AG10803 (cell line): ENCODE measurements around the gene CYP27A1.

Source experiments
- DNase-seq: peaks from one replicate; pipeline ENCODE4 v3.0.0; 2010; ENCODE audit warnings: low read depth
- H3K4me3 ChIP-seq: 2 replicates; pipeline ENCODE4 v1.5.1; 2011; ENCODE audit warnings: mild to moderate bottlenecking, low read length, control low read depth
- CTCF ChIP-seq: conservative IDR thresholded peaks from 2 replicates; pipeline ENCODE4 v1.5.1; 2011; ENCODE audit warnings: mild to moderate bottlenecking, low read length, control low read depth, inconsistent platforms

CYP27A1 gene

DNA sequence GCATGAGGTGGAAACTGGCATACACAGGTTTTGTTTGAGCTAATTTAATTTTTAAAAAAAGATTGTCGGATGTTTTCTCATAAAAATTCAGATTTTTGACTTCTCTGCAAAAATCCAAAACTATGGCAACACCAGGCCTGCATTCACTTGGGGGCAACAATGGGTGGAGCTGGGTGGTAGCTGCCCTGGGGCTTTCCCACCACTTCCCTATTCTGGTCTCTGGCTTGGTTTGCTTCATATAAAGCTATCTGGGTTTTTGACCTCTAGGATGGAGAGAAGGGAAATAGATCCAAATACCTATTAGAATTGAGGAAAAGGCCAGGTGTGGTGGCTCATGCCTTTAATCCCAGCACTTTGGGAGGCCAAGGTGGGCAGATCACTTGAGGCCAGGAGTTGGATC lies 5.5 kb upstream of the CYP27A1 start:
- no peak overlapping the region for H3K4me3 ChIP-seq
- no peak for TF ChIP-seq CTCF
- no peak for DNase-seq

DNA sequence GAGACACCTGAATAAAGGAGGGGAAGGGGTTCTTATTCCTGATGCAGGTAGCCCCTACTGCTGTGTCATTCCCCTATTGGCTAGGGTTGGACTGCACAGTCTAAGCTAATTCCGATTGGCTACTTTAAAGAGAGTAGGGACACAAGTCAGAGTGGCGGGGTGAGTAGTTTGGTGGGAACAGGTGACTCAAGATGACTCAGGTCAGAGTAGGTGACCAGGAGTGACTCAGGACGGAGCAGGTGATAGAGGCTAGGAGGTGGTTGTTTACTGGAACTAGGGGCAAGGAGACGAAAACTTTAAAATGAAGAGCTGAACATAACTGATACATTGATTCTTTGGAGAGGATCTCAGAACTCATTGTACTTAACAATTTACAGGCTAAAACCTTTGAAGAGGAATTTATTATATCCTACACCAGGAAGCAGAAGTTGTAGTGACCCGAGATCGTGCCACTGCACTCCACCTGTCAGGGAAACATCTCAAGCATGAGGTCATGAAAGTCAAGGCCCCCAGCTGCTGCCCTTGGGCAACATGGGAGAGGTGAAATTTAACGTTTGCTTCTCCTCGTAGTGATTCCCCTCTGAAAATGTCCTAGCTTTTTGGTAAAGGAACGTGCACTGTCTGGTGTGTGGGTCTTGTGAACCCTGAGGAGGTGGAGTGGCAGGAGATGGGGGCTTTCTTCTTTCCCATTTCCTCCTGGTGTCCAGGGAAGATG lies 4.5 kb upstream of the CYP27A1 start:
- DNase-seq = no peak
- no peak overlapping the region for H3K4me3 ChIP-seq
- no peak for TF ChIP-seq CTCF

GRCh38 chr2:218780046-218780445 lies 1.9 kb upstream of the CYP27A1 start:
- no peak overlapping the region for H3K4me3 ChIP-seq
- no peak for TF ChIP-seq CTCF
- DNase-seq = no peak

DNA sequence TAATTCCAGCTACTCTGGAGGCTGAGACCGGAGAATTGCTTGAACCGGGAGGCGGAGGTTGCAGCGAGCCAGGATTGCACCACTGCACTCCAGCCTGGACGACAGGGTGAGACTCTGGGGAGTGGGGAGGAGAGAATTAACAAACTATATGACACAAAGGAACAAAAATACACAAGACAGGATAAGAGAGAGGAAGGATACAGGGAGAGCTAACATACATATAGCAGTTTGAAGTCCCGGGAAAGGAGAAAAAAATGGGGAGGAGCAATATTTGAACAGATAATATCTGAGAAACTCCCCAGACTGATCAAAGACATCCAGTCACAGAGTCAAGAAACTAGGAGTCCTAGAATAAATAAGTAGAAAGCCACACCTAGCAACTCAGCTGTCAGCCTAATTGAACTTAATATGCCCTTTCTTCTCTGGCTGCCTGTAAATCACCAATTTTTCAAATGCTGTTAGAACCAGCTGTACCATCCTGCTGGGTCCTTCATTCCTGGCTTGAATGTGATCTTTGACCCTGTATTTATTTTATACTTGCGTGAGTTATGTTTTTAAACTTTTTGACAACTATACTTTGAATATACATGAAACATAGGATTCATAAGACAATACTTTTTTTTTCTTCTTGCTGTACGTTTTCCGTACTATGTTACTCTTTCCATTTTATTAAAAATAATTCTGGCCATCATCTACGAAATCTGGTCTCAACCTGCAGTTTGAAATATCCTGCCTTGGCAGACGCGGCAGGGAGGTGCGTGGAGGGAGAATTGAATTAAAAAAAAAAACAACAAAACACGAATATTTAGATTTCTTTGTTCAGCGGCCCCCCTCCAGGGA lies 876 bp upstream of the CYP27A1 start:
- no peak for DNase-seq
- H3K4me3 ChIP-seq = peak overlapping the region; percentile 61

GRCh38 chr2:218782528-218782844 lies 539 bp downstream of the CYP27A1 start:
- peak overlapping the region; percentile 61 for H3K4me3 ChIP-seq
- no peak for TF ChIP-seq CTCF
- DNase-seq = no peak

More for the DNA sequence above, 876 bp upstream of the CYP27A1 start:
- no peak for TF ChIP-seq CTCF

DNA sequence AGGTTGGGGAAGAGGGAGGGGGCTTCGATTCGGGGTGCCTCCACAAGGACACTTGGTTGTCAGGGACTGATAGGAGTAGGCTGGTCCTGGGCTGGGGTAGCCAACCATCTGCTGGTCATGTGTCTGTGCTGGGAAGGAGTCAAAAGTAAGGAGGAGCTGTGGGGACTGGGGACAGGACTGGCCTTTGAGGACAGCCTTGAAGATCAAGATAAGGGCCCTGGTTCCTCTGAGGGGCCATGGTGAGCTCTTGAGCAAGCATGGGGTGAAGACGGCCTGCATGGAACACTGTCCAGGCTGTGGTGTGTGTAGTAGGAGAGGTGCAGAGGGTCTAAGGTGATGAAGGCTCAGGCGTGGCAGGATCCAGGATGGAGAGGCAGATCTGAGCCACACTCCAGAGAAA lies 1.7 kb downstream of the CYP27A1 start:
- DNase-seq = no peak
- no peak overlapping the region for H3K4me3 ChIP-seq
- TF ChIP-seq CTCF = no peak

GRCh38 chr2:218785103-218785502 lies 3.2 kb downstream of the CYP27A1 start:
- no peak for TF ChIP-seq CTCF

More at GRCh38 chr2:218785103-218785502, 3.2 kb downstream of the CYP27A1 start:
- H3K4me3 ChIP-seq = no peak overlapping the region
- no peak for DNase-seq
